UCSD-AML1 (cell line): ENCODE measurements around the gene SIGLEC11.
"Not testable (repeated sequence)": the region's sequence is repeated elsewhere in the genome, so short reads cannot be mapped to it uniquely, and the experiment has no call there.

Experiments
- DNase-seq: peaks from one replicate; lab custom pipeline; 2025; ENCODE audit not compliant: unreplicated experiment; lab: John Stamatoyannopoulos, UW

The SIGLEC11 gene

GRCh38 chr19:49960980-49961379, at the start of gene SIGLEC11:
Gene SIGLEC11, minus strand, starts transcription at chr19:49961172. Its CDS starts 91 bp downstream, at chr19:49961081.
- not testable (repeated sequence) for DNase-seq

- DNase-seq, result peak; percentile 40
Measured at GRCh38 chr19:50008532-50008931, 47.6 kb upstream of the SIGLEC11 start.

- DNase-seq, result no peak
Measured at GRCh38 chr19:50007947-50008346, 47.0 kb upstream of the SIGLEC11 start.

- no peak for DNase-seq
Measured at GRCh38 chr19:50007170-50007569, 46.2 kb upstream of the SIGLEC11 start.

- no peak for DNase-seq
Measured at GRCh38 chr19:50005428-50005827, 44.5 kb upstream of the SIGLEC11 start.

GRCh38 chr19:50003810-50004419, 42.9 kb upstream of the SIGLEC11 start:
- DNase-seq, result peak; percentile 78

- peak; percentile 17 for DNase-seq
Measured at GRCh38 chr19:50003254-50003788, 42.3 kb upstream of the SIGLEC11 start.

GRCh38 chr19:50002386-50002960, 41.5 kb upstream of the SIGLEC11 start:
- no peak for DNase-seq

- DNase-seq, result no peak
Measured at GRCh38 chr19:50001775-50002174, 40.8 kb upstream of the SIGLEC11 start.

- DNase-seq, result peak; percentile 16
Measured at GRCh38 chr19:50000841-50001557, 40.0 kb upstream of the SIGLEC11 start.

GRCh38 chr19:50000038-50000840, 39.3 kb upstream of the SIGLEC11 start:
- no peak for DNase-seq

- no peak for DNase-seq
Measured at GRCh38 chr19:49999371-50000010, 38.5 kb upstream of the SIGLEC11 start.

GRCh38 chr19:49997709-49998108, 36.7 kb upstream of the SIGLEC11 start:
- no peak for DNase-seq

GRCh38 chr19:49988433-49988832, 27.5 kb upstream of the SIGLEC11 start:
- DNase-seq, result no peak

- no peak for DNase-seq
Measured at GRCh38 chr19:49988007-49988406, 27.0 kb upstream of the SIGLEC11 start.

GRCh38 chr19:49987159-49987698, 26.3 kb upstream of the SIGLEC11 start:
- DNase-seq, result peak; percentile 94

- DNase-seq, result no peak
Measured at GRCh38 chr19:49986354-49986753, 25.4 kb upstream of the SIGLEC11 start.

- DNase-seq, result no peak
Measured at GRCh38 chr19:49985871-49986270, 24.9 kb upstream of the SIGLEC11 start.

GRCh38 chr19:49984491-49984890, 23.5 kb upstream of the SIGLEC11 start:
- DNase-seq, result no peak

GRCh38 chr19:49983645-49984229, 22.8 kb upstream of the SIGLEC11 start:
- DNase-seq, result peak; percentile 71
